ENCODE data around the gene GPC6. TPM values are rescaled to one million over a fixed set of nuclear protein-coding genes. Genes with fewer than 3 reads are reported as not detected.

Gene GPC6
- total RNA-seq, 2 donors from 2014 or later, result 3.4 to 5.3 TPM

DNA sequence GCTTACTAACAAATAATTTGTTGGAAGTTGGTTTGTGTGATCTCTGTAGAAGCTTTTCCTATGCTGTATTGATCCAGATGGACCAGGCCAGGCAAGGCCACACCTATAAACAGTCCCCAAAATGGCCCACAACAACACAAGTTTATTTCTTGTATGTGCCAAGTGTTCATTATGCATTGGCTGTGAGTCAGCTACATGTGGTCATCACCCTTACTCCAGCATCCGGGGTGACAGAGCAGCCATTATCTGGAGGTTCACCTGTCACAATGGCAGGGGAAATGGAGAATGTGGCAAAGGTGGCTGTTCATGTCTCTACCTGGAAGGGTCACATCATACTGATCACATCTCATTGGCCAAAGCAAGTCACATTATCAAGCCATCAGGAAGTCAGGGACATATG, 1088.6 kb downstream of the GPC6 start:
- H3K27ac ChIP-seq, result no peak overlapping the region
- no peak overlapping the region for H3K4me3 ChIP-seq
- H3K27me3 ChIP-seq (replicated peaks; ENCODE audit: insufficient read depth), result no peaks in the 10 kb centered on the region
- WGBS, result 96% methylated on average over 1 of the region's 1 CpG
- DNase-seq (ENCODE audit: low spot score), result no peak
- H3K9me3 ChIP-seq, result no peaks in the 10 kb centered on the region
- TF ChIP-seq POLR2AphosphoS5 (IDR thresholded peaks at IDR 0.05) (no peak), POLR2A (IDR thresholded peaks at IDR 0.05) (no peak), CTCF (IDR thresholded peaks at IDR 0.05) (no peak)
- no peaks in the 10 kb centered on the region for H3K4me1 ChIP-seq (replicated peaks)
- H3K36me3 ChIP-seq, result no peaks in the 10 kb centered on the region
- intact Hi-C loops (cut with DNase I), result no loop called here

DNA sequence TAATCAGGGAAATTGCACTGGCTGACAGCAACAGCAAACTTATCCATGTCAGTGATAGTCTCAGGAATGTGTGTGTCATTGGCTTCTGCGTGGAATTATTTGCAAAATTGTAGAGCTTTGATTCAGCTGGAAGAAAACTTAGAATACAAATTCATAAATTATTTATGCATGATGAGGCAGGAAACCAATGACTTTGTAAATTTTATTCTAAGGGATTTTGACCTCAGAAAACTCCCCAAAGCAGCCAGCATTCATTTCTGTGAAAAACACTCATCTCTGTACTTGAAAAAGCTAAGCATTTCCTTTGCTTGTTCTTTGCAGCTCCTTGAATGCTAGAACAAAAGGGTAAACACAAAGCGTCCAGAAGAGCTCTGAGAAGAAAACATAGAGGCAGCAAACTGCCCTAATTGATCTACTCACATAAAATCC, 1090.5 kb downstream of the GPC6 start:
- intact Hi-C loops (cut with DNase I), result no loop called here
- no peak for DNase-seq (ENCODE audit: low spot score)
- Histone ChIP-seq H3K27ac (no peak overlapping the region), H3K9me3 (no peaks in the 10 kb centered on the region), H3K4me3 (no peak overlapping the region), H3K27me3 (replicated peaks; ENCODE audit: insufficient read depth) (no peaks in the 10 kb centered on the region), H3K4me1 (replicated peaks) (no peaks in the 10 kb centered on the region), H3K36me3 (no peaks in the 10 kb centered on the region)
- 31% methylated on average over 2 of the region's 2 CpGs for WGBS
- TF ChIP-seq CTCF (IDR thresholded peaks at IDR 0.05), result no peak
- no peak for TF ChIP-seq POLR2AphosphoS5 (IDR thresholded peaks at IDR 0.05)
- TF ChIP-seq POLR2A (IDR thresholded peaks at IDR 0.05), result no peak

DNA sequence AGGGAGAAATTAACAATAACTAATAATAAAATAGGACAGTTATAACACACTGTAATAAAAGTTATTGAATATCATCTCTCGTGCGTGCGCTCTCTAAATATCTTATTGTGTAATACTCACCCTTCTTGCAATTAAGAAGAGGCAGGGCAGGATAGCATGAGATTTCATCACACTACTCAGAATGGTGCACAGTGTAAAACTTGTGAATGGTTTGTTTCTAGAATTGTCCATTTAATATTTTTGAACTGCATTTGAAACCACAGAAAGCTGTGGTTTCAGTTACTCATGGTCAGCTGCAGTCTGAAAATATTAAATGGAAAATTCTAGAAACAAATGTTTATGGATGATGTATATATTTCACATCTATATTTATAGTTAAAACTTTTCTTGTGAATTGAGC, 1091.8 kb downstream of the GPC6 start:
- no peaks in the 10 kb centered on the region for H3K9me3 ChIP-seq
- no peaks in the 10 kb centered on the region for H3K4me1 ChIP-seq (replicated peaks)
- TF ChIP-seq CTCF (IDR thresholded peaks at IDR 0.05) (no peak), POLR2AphosphoS5 (IDR thresholded peaks at IDR 0.05) (no peak), POLR2A (IDR thresholded peaks at IDR 0.05) (no peak)
- no peak for DNase-seq (ENCODE audit: low spot score)
- no peak overlapping the region for H3K4me3 ChIP-seq
- intact Hi-C loops (cut with DNase I), result no loop called here
- H3K27ac ChIP-seq, result no peak overlapping the region
- 91% methylated on average over 3 of the region's 3 CpGs for WGBS
- H3K27me3 ChIP-seq (replicated peaks; ENCODE audit: insufficient read depth), result no peaks in the 10 kb centered on the region
- H3K36me3 ChIP-seq, result no peaks in the 10 kb centered on the region

DNA sequence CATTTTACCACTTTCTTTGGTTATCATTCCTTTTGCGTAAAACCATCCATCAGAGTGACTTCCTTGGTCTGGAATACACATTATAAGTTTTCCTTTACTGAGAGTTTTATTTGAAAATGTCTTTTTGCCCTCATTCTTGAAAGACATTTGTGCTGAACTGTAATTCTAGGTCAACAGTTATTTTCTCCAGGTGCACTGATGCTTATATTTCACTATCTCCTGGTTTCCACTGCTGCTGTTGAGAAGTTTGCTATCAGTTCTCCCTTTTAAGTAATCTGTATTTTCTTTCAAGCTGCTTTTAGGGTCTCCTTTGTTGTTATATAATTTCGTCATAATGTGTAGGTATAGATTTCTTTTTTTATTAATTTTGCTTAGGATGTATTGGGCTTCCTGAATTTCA, 1092.9 kb downstream of the GPC6 start:
- Histone ChIP-seq H3K4me1 (replicated peaks) (no peaks in the 10 kb centered on the region), H3K4me3 (no peak overlapping the region), H3K9me3 (no peaks in the 10 kb centered on the region), H3K27me3 (replicated peaks; ENCODE audit: insufficient read depth) (no peaks in the 10 kb centered on the region), H3K36me3 (no peaks in the 10 kb centered on the region), H3K27ac (no peak overlapping the region)
- DNase-seq (ENCODE audit: low spot score), result no peak
- intact Hi-C loops (cut with DNase I), result no loop called here
- 97% methylated on average over 2 of the region's 2 CpGs for WGBS
- TF ChIP-seq POLR2A (IDR thresholded peaks at IDR 0.05) (no peak), CTCF (IDR thresholded peaks at IDR 0.05) (no peak), POLR2AphosphoS5 (IDR thresholded peaks at IDR 0.05) (no peak)

GRCh38 chr13:94322925-94323763, 1096.5 kb downstream of the GPC6 start:
- H3K4me1 ChIP-seq (replicated peaks), result no peaks in the 10 kb centered on the region
- intact Hi-C loops (cut with DNase I), result no loop called here
- WGBS, result 90% methylated on average over 6 of the region's 6 CpGs

More at GRCh38 chr13:94322925-94323763, 1096.5 kb downstream of the GPC6 start:
- Histone ChIP-seq H3K36me3 (no peaks in the 10 kb centered on the region), H3K27ac (no peak overlapping the region), H3K27me3 (replicated peaks; ENCODE audit: insufficient read depth) (no peaks in the 10 kb centered on the region), H3K9me3 (no peaks in the 10 kb centered on the region), H3K4me3 (no peak overlapping the region)
- no peak for DNase-seq (ENCODE audit: low spot score)
- TF ChIP-seq CTCF (IDR thresholded peaks at IDR 0.05) (no peak), POLR2AphosphoS5 (IDR thresholded peaks at IDR 0.05) (no peak), POLR2A (IDR thresholded peaks at IDR 0.05) (no peak)
